ENCODE results near the gene FER. TPM values are rescaled to one million over a fixed set of nuclear protein-coding genes. Genes with fewer than 3 reads are reported as not detected.

Gene FER
- total and polyA plus RNA-seq, 9 donors: 6.3 to 26.9 (median 9.7) TPM

DNA sequence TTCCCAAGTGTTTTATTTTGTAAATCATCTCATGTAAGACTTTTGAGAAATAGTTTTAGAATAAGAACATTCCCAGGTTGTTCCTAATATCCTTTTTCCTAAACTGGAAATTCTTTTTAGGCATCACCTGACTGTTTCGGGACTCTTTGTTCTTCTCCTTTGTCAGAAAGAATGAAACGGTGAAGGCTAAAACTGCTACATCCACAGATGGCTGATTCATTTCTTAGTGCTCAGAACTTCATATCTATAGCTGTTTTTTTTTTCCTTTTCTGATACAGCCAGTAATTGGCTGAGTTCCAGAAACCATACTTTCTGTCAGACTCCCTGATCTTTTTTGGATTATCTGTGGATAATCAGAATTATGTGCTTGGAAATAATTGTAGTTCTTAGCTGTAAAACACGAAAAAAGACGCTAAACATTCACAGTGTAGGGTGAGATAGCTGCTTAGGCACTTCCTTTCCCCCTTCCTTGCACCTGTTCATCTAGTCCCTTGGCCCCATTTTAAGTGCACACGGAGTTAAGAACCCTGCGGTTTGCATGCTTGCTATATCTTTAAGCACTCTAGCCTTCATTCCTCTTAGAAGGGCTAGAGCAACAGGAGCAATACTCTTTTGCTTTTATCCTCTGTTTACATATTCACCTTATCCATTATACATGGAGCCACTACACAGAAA, 378.2 kb downstream of the FER start:
- no peak overlapping the region for H3K4me3 ChIP-seq (ENCODE audit: low read length)
- H3K27ac ChIP-seq (ENCODE audit: low read length): no peak overlapping the region
- no peaks in the 10 kb centered on the region for H3K36me3 ChIP-seq (ENCODE audit: control insufficient read depth, insufficient read depth, low read length)
- H3K9me3 ChIP-seq (replicated peaks; ENCODE audit: control insufficient read depth, low read depth, low read length): no peaks in the 10 kb centered on the region
- H3K4me1 ChIP-seq (ENCODE audit: control insufficient read depth, insufficient read depth, low read length): no peaks in the 10 kb centered on the region
- no peaks in the 10 kb centered on the region for H3K27me3 ChIP-seq (ENCODE audit: control insufficient read depth, insufficient read depth, low read length)
- WGBS (ENCODE audit: insufficient coverage): 38% methylated on average over 4 of the region's 6 CpGs
- peak; percentile 14 for DNase-seq

DNA sequence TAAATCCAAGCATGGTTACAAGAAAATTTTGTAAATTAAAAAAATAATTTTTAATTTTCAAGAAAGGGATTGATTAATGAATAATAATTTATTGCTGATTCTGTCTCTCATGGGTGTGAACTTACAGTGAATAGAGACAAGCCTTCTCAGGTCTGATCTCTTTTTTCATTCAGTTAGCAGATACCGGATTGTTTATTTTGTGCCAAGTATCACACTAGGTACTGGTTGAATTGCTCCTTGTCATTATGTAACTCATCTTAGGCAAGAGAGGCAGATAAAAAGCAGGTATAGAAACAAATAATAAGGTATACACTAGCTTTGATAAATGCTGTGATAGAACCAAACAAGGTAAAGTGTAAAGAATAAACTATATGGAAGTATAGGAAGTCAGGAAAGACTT, 378.8 kb downstream of the FER start:
- Histone ChIP-seq H3K4me3 (ENCODE audit: low read length) (no peak overlapping the region), H3K9me3 (replicated peaks; ENCODE audit: control insufficient read depth, low read depth, low read length) (no peaks in the 10 kb centered on the region), H3K27me3 (ENCODE audit: control insufficient read depth, insufficient read depth, low read length) (no peaks in the 10 kb centered on the region), H3K4me1 (ENCODE audit: control insufficient read depth, insufficient read depth, low read length) (no peaks in the 10 kb centered on the region), H3K36me3 (ENCODE audit: control insufficient read depth, insufficient read depth, low read length) (no peaks in the 10 kb centered on the region), H3K27ac (ENCODE audit: low read length) (no peak overlapping the region)
- DNase-seq: no peak
- WGBS (ENCODE audit: insufficient coverage): no CpG with 5 or more reads among the region's 1 CpG

DNA sequence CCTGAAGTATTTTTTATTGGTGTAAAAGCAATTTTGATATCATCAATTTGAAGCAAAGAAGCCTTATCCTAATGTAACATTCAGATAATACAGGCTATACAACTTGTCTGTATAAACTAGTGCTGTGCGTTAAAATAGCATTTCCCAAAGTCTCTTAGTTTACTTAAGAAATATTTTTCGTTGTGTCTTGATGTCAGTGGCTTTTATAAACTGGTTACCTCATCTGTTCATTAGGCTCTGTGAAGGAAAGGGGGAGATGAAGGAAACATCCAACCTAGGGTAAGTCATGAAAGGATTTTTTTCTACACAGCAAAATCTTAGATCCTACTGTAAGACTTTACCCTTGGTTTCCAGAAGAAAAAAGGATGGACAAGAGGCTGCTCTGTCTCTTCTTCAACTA, 389.2 kb downstream of the FER start:
- Histone ChIP-seq H3K4me3 (ENCODE audit: low read length) (no peak overlapping the region), H3K27me3 (ENCODE audit: control insufficient read depth, insufficient read depth, low read length) (no peaks in the 10 kb centered on the region), H3K36me3 (ENCODE audit: control insufficient read depth, insufficient read depth, low read length) (no peaks in the 10 kb centered on the region), H3K27ac (ENCODE audit: low read length) (no peak overlapping the region), H3K9me3 (replicated peaks; ENCODE audit: control insufficient read depth, low read depth, low read length) (no peaks in the 10 kb centered on the region), H3K4me1 (ENCODE audit: control insufficient read depth, insufficient read depth, low read length) (no peaks in the 10 kb centered on the region)
- no CpG with 5 or more reads among the region's 2 CpGs for WGBS (ENCODE audit: insufficient coverage)
- DNase-seq: no peak

DNA sequence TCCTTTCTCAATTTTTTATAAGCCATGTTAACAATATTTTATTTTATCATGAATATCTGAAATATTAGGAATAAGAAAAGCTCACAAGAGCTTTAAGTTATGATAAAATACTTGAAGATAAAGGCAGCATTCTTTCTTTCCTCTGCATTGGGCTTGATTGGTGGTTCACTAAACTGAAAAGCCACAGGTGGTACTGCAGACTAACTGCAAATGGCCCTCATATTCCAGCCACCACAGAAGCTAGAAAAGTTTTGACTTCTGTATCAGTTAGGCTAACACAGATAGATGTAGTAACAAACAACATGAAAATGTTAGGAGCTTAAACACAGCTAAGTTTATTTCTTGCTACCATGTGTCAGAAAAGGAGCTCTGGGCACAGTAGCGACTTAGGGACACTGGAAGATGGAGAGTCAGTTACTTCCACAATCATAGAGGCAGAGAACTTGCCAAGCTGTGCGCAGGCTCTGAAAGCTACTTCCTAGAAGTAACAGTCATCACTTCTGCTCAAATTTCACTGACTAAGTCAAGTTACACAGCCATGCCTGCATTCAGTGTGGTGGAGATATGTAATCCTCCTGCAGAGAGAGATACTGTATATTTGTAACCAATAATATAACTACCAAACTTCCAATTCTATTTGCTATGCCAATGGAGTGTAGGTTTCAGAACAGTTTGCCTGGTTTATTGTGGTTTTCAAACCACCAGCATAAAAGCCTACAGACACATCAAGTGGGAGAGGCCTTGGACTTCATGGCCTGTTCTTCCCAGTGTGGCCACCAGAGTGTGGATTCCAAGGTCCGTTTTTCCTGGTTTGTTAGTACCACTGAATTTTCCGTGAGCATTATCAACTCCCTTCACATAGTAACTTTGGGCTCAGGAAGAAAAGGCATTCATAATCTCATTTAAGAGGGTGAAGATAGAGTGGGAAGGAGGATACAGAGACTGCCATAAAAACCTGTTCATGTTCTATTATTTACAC, 393.8 kb downstream of the FER start:
- Histone ChIP-seq H3K27ac (ENCODE audit: low read length) (no peak overlapping the region), H3K36me3 (ENCODE audit: control insufficient read depth, insufficient read depth, low read length) (no peaks in the 10 kb centered on the region), H3K4me1 (ENCODE audit: control insufficient read depth, insufficient read depth, low read length) (no peaks in the 10 kb centered on the region), H3K9me3 (replicated peaks; ENCODE audit: control insufficient read depth, low read depth, low read length) (no peaks in the 10 kb centered on the region), H3K27me3 (ENCODE audit: control insufficient read depth, insufficient read depth, low read length) (no peaks in the 10 kb centered on the region), H3K4me3 (ENCODE audit: low read length) (no peak overlapping the region)
- WGBS (ENCODE audit: insufficient coverage): no CpG with 5 or more reads among the region's 4 CpGs
- DNase-seq: peak; percentile 35

DNA sequence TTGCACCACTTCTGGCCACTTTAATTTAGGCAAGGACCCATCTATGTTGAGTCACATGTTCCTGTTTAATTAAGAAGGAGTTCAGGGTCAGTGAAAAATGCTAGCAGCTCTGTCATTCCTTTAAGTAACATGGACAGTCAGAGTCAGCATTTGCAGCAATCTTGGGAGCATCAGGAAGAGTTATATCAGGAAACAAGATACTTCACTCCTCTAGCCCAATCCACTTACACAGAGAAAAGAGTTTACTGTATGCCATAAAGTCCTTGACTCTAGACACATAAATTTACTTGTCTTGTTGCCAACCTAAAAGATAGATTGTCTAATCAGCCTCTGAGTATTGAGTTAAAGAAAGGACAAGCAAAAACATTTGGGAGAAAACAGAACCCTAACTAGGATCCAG, 395.3 kb downstream of the FER start:
- no peaks in the 10 kb centered on the region for H3K27me3 ChIP-seq (ENCODE audit: control insufficient read depth, insufficient read depth, low read length)
- no peaks in the 10 kb centered on the region for H3K4me1 ChIP-seq (ENCODE audit: control insufficient read depth, insufficient read depth, low read length)
- no peaks in the 10 kb centered on the region for H3K36me3 ChIP-seq (ENCODE audit: control insufficient read depth, insufficient read depth, low read length)
- H3K4me3 ChIP-seq (ENCODE audit: low read length): no peak overlapping the region
- no peak overlapping the region for H3K27ac ChIP-seq (ENCODE audit: low read length)
- DNase-seq: no peak
- no peaks in the 10 kb centered on the region for H3K9me3 ChIP-seq (replicated peaks; ENCODE audit: control insufficient read depth, low read depth, low read length)

DNA sequence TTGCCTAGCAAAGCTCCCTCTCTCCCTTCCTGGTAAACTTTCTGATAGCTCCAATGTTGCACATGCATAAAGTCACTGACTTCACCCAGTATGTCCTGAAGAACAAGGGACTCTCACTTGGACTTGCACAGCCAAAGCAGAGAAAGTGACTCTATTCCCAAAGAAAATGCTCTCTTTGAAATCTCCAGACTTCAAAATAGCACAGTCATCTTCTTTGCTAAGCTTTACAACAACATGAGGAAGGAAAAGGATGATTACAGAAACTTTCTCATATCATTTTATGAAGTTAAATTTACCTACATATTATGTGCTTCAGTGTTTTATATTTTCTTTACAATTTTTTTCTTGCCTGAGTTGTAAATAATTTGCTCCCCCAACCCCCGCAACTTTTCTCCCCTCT, 397.4 kb downstream of the FER start:
- Histone ChIP-seq H3K4me1 (ENCODE audit: control insufficient read depth, insufficient read depth, low read length) (no peaks in the 10 kb centered on the region), H3K36me3 (ENCODE audit: control insufficient read depth, insufficient read depth, low read length) (no peaks in the 10 kb centered on the region), H3K9me3 (replicated peaks; ENCODE audit: control insufficient read depth, low read depth, low read length) (no peaks in the 10 kb centered on the region), H3K27ac (ENCODE audit: low read length) (no peak overlapping the region), H3K27me3 (ENCODE audit: control insufficient read depth, insufficient read depth, low read length) (no peaks in the 10 kb centered on the region), H3K4me3 (ENCODE audit: low read length) (no peak overlapping the region)
- DNase-seq: no peak
- WGBS (ENCODE audit: insufficient coverage): no CpG with 5 or more reads among the region's 1 CpG

DNA sequence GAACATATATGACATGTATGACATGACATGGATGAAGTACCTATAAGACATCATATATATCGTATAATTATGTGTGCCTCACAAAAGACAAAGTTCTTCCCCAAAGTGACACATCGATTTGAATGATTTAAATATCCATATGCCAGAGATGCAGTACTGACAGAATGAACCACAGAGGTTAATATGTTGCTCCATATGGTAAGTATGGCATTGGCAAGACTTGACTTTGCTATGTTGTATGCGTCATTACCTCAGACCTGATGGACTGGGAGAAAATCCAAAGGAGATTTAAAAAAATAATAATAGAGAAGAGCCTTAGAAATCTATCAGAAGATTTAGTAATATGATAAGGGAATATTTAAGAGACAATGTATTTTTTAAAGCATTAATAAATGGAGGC, 398.9 kb downstream of the FER start:
- DNase-seq: no peak
- Histone ChIP-seq H3K27me3 (ENCODE audit: control insufficient read depth, insufficient read depth, low read length) (no peaks in the 10 kb centered on the region), H3K9me3 (replicated peaks; ENCODE audit: control insufficient read depth, low read depth, low read length) (no peaks in the 10 kb centered on the region), H3K27ac (ENCODE audit: low read length) (no peak overlapping the region), H3K36me3 (ENCODE audit: control insufficient read depth, insufficient read depth, low read length) (no peaks in the 10 kb centered on the region), H3K4me1 (ENCODE audit: control insufficient read depth, insufficient read depth, low read length) (no peaks in the 10 kb centered on the region), H3K4me3 (ENCODE audit: low read length) (no peak overlapping the region)
- WGBS (ENCODE audit: insufficient coverage): no CpG with 5 or more reads among the region's 3 CpGs

DNA sequence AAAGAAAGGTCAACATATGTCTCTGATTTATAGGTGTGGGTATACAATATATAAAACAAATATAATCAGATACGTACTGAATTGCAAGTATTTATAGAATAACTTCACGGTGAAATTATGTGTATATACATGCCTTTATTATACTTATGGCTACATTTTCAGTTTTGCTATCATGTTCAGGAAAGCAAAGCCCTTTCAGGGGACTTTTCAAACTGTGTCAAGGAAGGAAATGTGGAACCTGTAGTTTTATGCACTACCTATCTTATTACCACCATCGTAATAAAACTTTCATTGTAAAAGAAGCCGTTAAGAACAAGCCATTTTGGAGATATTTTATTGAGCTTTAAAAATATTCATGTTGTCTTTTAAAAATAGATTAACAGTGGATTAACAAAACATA, 404.9 kb downstream of the FER start:
- no peaks in the 10 kb centered on the region for H3K27me3 ChIP-seq (ENCODE audit: control insufficient read depth, insufficient read depth, low read length)
- H3K9me3 ChIP-seq (replicated peaks; ENCODE audit: control insufficient read depth, low read depth, low read length): no peaks in the 10 kb centered on the region
- no peak overlapping the region for H3K4me3 ChIP-seq (ENCODE audit: low read length)
- H3K4me1 ChIP-seq (ENCODE audit: control insufficient read depth, insufficient read depth, low read length): no peaks in the 10 kb centered on the region
- DNase-seq: no peak
- H3K27ac ChIP-seq (ENCODE audit: low read length): no peak overlapping the region
- WGBS (ENCODE audit: insufficient coverage): no CpG with 5 or more reads among the region's 4 CpGs
- H3K36me3 ChIP-seq (ENCODE audit: control insufficient read depth, insufficient read depth, low read length): no peaks in the 10 kb centered on the region

DNA sequence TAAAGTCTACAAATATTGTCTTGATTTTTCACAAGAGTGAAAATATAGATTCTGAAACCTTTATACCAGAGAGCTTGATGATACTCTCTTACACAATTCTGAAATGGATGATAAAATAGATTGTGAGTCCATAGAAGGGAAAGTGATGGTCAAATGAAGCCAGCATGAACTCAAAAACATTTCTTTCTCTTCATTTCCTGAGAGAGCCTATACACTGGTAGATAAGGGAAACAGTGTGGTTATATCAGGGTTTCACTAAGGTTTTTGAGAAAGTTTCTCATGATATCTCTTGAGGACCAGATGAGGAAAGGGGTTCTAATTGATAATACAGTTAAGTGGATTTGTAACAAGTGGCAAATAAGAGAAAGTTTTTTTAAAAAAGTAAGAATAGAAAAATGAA, 407.9 kb downstream of the FER start:
- H3K27ac ChIP-seq (ENCODE audit: low read length): no peak overlapping the region
- no peaks in the 10 kb centered on the region for H3K9me3 ChIP-seq (replicated peaks; ENCODE audit: control insufficient read depth, low read depth, low read length)
- no peaks in the 10 kb centered on the region for H3K36me3 ChIP-seq (ENCODE audit: control insufficient read depth, insufficient read depth, low read length)
- H3K4me1 ChIP-seq (ENCODE audit: control insufficient read depth, insufficient read depth, low read length): no peaks in the 10 kb centered on the region
- H3K4me3 ChIP-seq (ENCODE audit: low read length): no peak overlapping the region
- H3K27me3 ChIP-seq (ENCODE audit: control insufficient read depth, insufficient read depth, low read length): no peaks in the 10 kb centered on the region
- no peak for DNase-seq

DNA sequence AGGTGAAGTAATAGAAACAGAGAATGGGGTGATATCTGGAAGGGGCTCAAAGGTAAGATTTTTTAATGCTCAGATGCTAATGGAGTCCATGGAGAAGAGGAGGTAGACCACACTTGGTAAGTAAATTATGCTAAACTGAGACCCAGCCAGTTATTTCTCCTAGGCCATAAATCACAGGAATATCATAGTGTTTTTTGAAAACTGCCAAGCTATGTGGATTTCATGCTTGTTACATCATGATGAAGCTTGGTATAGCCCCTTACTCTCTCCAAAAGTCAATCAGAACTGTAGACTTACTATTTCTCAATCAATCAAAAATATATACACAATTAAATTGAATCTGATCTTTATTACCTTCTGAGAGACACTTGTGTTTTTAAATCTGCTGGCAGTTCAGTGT, 409.2 kb downstream of the FER start:
- H3K9me3 ChIP-seq (replicated peaks; ENCODE audit: control insufficient read depth, low read depth, low read length): no peaks in the 10 kb centered on the region
- DNase-seq: no peak

More for the DNA sequence above, 409.2 kb downstream of the FER start:
- Histone ChIP-seq H3K4me1 (ENCODE audit: control insufficient read depth, insufficient read depth, low read length) (no peaks in the 10 kb centered on the region), H3K36me3 (ENCODE audit: control insufficient read depth, insufficient read depth, low read length) (no peaks in the 10 kb centered on the region), H3K27me3 (ENCODE audit: control insufficient read depth, insufficient read depth, low read length) (no peaks in the 10 kb centered on the region), H3K4me3 (ENCODE audit: low read length) (no peak overlapping the region), H3K27ac (ENCODE audit: low read length) (no peak overlapping the region)

All from muscle of leg (tissue), 11 donors.